Measurements from ENCODE around the gene VCL. TPM values are rescaled to one million over a fixed set of nuclear protein-coding genes. Genes with fewer than 3 reads are reported as not detected.
"Not testable (repeated sequence)": the region's sequence is repeated elsewhere in the genome, so short reads cannot be mapped to it uniquely, and the experiment has no call there.

Gene VCL
- total RNA-seq, 1 donor from 2014 or later: 11.4 TPM

DNA sequence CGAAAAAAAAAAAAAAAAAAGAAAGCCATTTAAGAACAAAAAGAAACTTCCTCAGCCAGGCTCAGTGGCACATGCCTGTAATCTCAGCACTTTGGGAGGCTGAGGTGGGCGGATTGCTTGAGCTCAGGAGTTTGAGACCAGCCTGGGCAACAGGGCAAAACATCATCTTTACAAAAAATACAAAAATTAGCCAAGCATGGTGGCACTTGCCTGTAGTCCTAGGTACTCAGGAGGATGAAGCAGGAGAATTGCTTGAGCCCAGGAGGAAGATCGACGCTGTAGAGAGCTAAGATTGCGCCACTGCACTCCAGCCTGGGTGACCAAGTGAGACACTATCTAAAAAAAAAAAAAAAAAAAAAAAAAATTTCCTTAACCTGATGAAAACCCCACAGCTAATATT, 140.7 kb downstream of the VCL start:
- not testable (repeated sequence) for FAIRE-seq; DNase-seq (ENCODE audit: low spot score in 2 of 2)

DNA sequence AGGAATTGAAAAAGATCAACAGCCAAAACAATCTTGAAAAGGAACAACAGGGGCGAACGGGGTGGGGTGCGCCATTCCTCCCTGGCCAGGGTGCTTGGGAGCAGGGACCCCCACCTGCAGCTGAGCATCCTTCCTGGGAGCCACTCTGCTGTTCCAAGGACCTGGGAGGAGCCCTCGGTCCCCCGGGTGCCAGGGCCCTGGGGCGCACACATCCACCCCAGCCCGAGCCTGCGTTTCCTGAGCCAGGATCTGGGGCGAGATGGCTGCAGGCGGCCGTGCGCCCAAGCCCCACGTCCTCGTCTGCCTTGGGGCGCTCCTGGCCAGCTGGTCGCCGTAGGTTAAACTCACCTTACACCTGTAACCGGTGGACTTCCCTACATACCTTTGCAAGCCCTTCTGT, 142.1 kb downstream of the VCL start:
- FAIRE-seq: no peak

DNA sequence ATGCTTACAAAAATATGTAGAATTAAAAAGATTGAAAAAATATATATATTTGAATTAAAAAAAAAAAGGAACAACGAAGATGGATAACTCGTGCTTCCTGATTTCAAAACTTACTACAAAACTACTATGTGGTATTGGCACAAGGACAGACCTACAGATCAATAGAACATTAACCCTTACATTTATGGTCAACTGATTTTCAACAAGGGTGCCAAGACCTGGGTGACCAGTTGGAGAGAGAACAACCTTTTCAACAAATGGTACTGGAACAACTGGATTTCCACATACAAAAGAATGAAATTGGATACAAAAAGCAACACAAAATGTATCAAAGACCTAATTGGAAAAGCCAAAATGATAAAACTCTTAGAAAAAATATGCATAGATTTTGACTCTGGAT, 142.6 kb downstream of the VCL start:
- no peak for FAIRE-seq
- DNase-seq (ENCODE audit: low spot score in 2 of 2): no peak

More for the DNA sequence above, 142.1 kb downstream of the VCL start:
- no peak for DNase-seq (ENCODE audit: low spot score in 2 of 2)

DNA sequence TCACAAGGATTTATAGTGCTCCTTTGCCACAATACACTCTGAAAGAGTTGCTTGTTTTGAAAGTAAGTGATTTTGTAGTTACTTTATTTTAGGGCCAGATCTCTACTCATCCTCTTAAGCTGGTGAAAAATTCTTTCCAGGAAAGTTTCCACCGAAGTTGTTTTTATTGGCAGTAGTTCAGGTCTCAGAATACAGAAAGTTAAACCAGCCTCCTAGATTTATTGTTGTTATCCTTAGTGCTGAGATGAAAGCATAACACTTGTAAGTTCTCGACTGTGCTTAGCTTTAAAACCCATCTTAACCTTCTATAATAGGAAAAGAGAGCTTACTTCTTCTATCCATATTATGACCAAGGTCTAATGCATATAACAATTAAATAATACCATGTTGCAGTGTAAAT, 147.2 kb downstream of the VCL start:
- DNase-seq (ENCODE audit: low spot score in 2 of 2) (no peak), FAIRE-seq (no peak)

DNA sequence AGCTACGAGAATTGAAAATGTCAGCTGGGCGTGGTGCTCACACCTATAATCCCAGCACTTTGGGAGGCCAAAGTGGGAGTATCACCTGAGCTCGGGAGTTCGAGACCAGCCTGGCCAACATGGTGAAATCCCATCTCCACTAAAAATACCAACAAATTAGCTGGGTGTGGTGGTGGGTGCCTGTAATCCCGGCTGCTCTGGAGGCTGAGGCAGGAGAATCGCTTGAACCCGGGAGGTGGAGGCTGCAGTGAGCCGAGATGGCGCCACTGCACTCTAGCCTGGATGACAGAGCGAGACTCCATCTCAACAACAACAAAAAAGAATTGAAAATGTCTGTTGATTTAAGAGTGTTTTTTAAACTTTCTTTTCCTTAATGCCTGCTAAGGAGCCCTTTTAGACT, 149.1 kb downstream of the VCL start:
- FAIRE-seq: not testable (repeated sequence)

DNA sequence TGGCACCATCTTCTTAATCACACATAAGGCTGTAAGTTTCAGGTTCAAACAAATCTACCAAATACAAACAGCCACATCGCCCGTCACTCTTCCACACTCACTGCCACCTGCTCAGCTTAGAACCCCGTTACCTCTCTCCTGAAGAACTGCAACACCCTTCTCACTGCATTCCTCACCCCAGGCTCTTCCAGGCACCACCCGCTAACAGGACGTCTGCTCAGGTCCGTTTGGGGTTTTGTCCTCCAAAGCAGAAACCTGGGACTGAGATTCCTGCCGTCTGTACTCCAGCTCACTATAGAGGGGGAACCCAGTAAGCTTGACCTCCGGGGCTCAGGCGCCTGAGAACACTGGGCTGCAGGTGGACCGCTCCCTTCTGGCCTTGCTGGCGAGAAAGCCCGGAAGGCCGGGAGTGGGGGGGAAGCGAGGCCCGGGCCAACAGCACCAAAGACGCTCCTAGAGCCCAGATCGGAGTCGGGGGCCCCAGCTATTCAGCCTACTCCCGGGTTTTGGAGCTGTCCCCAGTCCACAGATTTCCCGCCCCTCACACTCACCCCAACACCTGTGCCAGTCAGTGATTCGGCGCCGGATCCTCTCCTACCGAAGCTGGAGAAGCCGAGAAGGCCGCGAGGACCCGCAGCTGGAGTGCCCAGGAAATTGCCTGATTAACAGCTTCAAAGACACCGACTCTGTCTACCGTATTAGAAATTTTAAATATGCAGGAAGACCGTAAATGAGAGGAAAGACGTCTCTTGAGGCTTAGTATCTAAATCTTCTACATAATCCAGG, 152.5 kb downstream of the VCL start, which contains the start of gene AP3M1:
TSS of gene AP3M1 (minus strand) at position 625 of the 786 bp plus-strand sequence. CDS start 12,449 bp downstream, outside the sequence.
- peak in 1 of 2 donors; percentile 62 for DNase-seq (ENCODE audit: low spot score in 2 of 2)
- no peak for FAIRE-seq

More for the DNA sequence above, 149.1 kb downstream of the VCL start:
- not testable (repeated sequence) for DNase-seq (ENCODE audit: low spot score in 2 of 2)

DNA sequence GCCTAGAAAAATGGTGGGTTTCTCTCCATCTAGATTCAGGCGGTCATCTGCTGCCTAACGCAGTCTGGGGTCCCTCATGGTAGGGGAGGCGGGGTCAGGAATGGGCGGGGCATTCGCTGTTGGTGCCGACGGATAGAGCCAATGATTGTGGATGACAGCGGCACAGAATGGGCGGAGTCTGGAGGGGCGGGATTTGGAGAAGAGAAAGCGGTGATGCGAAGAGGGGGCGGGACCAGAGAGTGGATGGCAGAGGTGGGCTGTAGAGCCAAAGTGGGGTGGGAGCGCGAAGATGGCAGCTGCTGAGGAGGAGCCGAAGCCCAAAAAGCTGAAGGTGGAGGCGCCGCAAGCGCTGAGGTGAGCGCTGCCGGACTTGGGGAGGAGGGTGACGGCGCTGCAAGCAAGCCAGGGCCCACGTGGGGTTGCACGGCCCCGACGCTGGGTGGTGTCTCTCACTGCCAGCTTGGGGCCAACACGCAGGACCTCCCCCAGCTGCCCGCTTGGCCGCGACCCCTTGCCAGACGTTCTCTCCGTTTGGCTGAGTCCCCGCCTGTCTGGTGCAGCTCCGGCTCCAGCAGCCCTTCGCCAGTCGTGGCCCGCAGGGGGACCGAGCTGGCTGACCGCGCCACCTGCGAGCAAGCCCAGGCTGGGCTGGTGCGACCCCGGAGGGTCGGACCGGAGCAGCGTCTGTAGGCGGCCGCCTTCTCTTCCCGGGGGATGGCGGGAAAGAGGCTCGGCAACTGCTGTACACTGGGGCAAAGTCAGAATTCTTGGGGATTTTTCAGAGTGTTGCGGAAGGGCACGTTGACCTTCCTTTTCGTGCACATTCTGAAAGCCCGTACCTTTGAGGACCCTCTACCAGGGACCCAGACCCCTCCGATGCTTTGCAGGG, 153.3 kb downstream of the VCL start, which contains the start of gene ADK:
TSS of gene ADK (plus strand) at position 232 of the 889 bp plus-strand sequence. CDS start at position 290, 58 bp downstream.
- peak; percentile 94 to 96 for DNase-seq (ENCODE audit: low spot score in 2 of 2)

DNA sequence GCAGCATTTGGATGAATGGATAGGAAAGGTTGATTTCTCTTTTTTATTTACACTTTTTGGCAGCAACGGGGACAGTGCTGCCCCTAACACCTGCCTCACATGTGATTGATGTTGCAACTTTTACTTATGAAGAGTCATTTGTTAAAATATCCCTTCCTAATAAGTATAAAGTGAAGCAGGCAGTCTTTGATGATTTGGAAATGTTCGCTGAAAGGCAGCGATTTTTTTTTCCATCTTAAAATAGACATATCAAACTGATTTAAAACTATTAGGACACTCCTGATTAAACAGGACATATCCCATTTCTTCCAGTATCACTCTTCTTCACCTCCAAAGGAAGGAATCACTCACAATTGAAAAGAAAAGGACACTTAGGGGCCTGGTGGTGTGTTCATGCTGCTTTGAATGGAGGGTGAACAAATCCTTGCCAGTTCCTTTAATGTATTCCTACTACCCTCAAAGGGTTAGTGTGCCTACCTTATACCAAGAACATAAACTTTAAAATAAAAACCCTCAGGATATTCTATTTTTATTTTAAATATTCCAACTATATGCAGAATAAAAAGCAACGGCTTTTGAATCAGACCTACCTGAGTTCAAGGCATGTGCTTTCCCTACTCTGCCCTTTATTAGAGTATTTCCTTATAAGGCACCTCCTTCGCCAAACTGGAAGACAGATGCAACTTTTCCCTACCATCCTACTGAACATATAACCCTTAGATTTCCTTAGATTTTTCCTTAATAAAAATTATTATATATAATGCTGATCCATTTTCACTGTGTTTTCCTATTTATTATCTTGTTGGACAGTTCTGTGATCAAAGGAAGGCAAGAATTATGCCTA, 154.2 kb downstream of the VCL start:
- DNase-seq (ENCODE audit: low spot score in 2 of 2) (no peak), FAIRE-seq (no peak)

More for the DNA sequence above, 153.3 kb downstream of the VCL start, which contains the start of gene ADK:
- FAIRE-seq: no peak

DNA sequence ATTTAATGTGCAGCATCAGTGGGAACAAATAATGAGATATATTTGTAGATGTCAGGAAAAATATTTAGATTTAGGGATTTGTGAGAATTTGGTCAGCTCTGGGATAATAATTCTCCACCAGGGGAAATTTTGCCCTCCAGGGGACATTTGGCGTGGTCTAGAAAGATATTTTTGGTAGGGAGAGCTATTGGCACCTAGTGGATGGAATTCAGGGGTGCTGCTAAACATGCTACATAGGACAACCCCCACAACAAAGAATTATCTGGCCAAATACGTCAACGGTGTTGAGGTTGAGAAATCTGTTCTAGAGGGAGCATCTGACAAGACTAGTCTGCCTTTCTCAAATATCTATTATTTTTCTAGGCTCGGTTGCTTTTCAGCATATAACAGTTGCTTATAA, 155.2 kb downstream of the VCL start:
- DNase-seq (ENCODE audit: low spot score in 2 of 2) (no peak), FAIRE-seq (no peak)

DNA sequence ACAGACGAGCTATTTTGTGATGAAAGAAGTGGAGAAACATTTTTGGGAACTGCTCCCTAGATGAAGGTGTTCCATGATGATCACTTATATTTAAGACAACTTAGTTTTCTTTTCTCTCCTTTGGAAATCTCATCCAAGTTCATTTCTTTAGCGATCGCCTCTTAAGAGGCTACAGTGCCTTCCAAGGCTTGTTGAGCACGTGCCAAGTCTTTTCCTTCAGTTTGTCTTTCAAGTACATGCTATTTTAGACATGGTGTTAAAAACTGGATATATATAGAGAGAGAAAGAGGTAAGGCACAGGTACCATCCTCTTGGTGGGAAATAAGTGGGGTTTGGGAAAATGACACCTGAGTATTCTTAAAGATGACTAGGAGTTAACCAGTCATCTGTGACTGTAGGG, 155.8 kb downstream of the VCL start:
- no peak for DNase-seq (ENCODE audit: low spot score in 2 of 2)
- no peak for FAIRE-seq

DNA sequence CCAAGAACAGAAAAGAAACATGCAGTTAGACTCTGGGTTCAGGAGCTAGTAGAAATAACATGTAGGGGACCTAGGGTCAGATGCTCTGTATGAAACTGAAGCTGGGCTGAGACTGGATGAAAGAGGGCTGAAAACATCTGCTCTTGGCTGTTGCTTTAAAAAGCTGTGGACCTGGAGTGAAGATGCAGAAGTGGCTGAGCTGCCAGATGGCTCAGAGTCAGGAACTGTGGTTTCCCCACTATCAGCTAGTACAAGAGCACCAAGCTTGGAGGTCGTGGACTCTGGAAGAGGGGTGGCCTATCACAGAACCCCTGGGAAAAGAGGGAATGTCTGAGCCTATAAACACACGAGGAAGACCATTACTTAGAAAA, 159.0 kb downstream of the VCL start:
- DNase-seq (ENCODE audit: low spot score in 2 of 2): no peak
- FAIRE-seq: no peak

DNA sequence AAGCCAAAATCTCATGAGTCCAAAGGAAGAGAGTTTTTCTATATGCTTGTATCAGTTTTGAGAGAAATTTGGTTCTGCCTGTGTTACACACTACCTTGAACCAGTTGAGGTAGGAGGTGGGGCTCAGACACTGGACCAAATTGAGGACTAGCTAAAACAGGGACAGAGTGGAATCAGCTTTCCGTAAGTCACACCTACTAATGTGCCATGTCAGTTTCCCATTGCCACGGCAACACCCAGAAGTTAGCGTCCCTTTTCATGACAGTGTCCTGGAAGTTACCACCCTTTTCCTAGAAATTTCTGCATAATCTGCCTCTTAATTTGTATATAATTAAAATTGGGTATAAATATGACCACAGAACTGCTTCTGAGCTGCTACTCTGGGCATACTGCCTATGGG, 162.1 kb downstream of the VCL start:
- no peak for DNase-seq (ENCODE audit: low spot score in 2 of 2)
- FAIRE-seq: no peak

DNA sequence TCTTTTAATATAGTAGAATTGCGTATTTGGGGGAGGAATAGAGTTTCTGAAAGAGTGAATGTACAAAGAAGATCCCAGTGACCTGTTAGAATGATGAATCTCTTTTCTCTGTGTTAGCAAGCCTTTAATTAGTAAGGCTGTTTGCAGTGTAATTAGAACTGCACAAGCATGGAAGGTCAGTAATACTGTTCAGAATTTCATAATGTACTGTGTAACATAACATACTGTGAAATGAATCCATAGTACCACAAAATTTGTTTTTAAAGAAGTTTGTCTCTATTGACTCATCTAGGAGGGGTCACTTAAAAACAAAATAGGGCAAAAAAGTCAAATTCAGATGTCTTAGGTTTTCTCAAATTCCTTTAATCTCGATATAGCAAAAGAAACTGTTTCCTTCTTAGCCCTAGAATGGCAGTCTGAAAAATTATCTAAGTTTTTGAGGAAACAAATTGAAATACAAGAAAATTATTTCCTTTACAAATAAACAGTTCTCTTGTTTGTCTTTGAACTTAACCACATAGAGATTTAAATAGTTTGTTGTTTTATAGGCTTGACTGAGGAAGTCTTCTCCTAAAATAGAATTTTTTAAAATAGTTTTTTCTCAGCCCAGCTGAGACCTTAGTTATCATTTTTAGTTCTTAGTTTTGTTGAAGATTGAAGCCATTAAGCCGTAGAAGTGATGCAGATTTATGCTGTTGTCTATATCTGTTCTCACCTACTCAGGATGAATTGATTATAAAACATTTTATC, 165.6 kb downstream of the VCL start:
- FAIRE-seq (no peak), DNase-seq (ENCODE audit: low spot score in 2 of 2) (no peak)

DNA sequence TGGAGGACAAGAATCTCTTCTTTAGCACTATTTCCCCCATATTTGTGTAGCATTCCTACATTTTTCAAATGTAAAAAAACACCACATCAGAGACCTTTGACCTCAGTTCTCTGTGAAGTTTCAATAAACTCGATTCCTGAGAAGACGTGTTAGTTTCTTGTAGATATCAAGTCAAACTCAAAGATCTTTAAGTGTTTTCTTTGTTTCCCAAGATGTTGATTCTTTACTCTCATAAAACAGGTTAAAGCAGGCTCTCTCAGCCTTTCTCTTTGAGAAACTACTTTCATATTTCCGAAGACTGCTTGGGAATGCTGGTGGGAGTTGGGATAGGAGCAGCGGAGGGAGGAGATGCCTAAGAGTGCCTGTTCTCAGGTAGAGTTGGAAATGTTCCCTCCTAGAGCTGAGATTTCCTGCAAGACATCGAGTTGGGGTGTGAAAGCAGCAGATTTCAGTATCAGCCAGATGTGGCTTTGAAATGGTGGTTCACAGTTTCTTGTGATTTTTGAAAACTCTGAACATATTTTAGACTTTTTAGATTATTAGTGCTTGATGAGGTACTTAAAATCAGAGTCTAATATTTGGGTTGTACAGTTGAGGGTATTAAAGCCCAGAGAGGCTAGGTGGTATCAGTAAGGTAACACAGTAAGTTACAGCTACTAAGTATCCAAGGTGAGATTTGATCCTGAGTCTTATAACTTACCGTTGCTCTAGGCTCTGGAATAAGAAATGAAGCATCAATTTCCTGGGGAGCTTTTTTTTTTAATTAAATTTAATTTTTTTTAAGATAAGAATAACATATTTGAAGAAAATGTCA, 167.0 kb downstream of the VCL start:
- DNase-seq (ENCODE audit: low spot score in 2 of 2): no peak

DNA sequence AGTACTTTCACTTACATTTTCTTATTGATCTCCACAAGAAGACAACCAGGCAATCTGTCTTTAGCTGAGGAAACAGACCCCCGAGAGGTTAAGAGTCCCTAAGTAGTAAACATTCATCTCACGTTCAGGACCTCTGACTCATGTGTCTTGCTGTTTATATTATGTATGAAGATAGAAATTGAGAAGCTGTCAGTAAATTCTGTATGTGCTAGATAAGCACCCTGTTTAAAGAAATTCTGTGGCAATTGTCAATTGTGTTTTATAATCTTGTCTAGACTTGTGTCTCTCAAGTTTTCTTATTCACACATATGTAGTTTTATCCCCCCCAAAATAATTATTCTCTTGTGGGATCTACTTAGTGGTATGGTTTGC, 167.6 kb downstream of the VCL start:
- no peak for DNase-seq (ENCODE audit: low spot score in 2 of 2)
- no peak for FAIRE-seq

More for the DNA sequence above, 167.0 kb downstream of the VCL start:
- FAIRE-seq: no peak

DNA sequence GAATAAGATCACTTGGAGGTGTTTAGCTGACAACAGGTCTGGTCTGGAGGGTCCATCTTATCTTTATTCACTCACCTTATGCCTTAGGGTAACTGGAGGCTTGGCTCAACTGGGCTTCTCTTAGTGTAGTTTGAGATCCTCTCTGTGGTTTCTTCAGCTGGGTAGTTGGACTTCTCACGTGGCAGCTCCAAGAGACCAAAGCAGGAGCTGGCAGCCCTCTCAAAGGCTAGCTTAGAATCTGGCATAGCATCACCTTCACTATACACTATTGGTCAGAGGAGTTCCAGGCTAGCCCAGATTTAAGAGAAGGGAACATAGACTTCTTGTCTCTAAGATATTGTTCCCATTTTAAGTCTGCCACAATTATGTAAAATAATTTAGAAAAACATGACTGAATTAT, 169.5 kb downstream of the VCL start:
- no peak for FAIRE-seq
- no peak for DNase-seq (ENCODE audit: low spot score in 2 of 2)
